DMS114 treated with DMSO at 0.1 percent for 48 hours (cell line): ENCODE measurements around the gene MALL.
"Not testable (repeated sequence)": the region's sequence is repeated elsewhere in the genome, so short reads cannot be mapped to it uniquely, and the experiment has no call there.

Experiments used
- DNase-seq: peaks from one replicate; lab custom pipeline; 2025; ENCODE audit not compliant: unreplicated experiment; lab: John Stamatoyannopoulos, UW

The MALL gene

GRCh38 chr2:110115291-110116032 is at the start of gene MALL:
TSS of gene MALL (minus strand) at chr2:110115822. CDS start at chr2:110115792, 30 bp downstream.
- DNase-seq: no peak

- DNase-seq: peak; percentile 15
Measured at GRCh38 chr2:110157153-110157793, 41.7 kb upstream of the MALL start.

- not testable (repeated sequence) for DNase-seq
Measured at GRCh38 chr2:110154828-110155227, 39.2 kb upstream of the MALL start.

GRCh38 chr2:110154188-110154587 is 38.6 kb upstream of the MALL start:
- not testable (repeated sequence) for DNase-seq

GRCh38 chr2:110153416-110153815 is 37.8 kb upstream of the MALL start:
- no peak for DNase-seq

GRCh38 chr2:110152943-110153342 is 37.3 kb upstream of the MALL start:
- DNase-seq: no peak

- no peak for DNase-seq
Measured at GRCh38 chr2:110149330-110150220, 34.0 kb upstream of the MALL start.

- DNase-seq: no peak
Measured at GRCh38 chr2:110146945-110147332, 31.3 kb upstream of the MALL start.

- no peak for DNase-seq
Measured at GRCh38 chr2:110146183-110146944, 30.7 kb upstream of the MALL start.

- no peak for DNase-seq
Measured at GRCh38 chr2:110143982-110144381, 28.4 kb upstream of the MALL start.

- no peak for DNase-seq
Measured at GRCh38 chr2:110140401-110140800, 24.8 kb upstream of the MALL start.

GRCh38 chr2:110134025-110134424 is 18.4 kb upstream of the MALL start:
- no peak for DNase-seq

GRCh38 chr2:110131166-110131565 is 15.5 kb upstream of the MALL start:
- DNase-seq: no peak

GRCh38 chr2:110130757-110131156 is 15.1 kb upstream of the MALL start:
- no peak for DNase-seq

GRCh38 chr2:110126906-110127305 is 11.3 kb upstream of the MALL start:
- no peak for DNase-seq

- DNase-seq: no peak
Measured at GRCh38 chr2:110126086-110126773, 10.6 kb upstream of the MALL start.

GRCh38 chr2:110124939-110125691 is 9.5 kb upstream of the MALL start:
- DNase-seq: no peak

GRCh38 chr2:110124038-110124825 is 8.6 kb upstream of the MALL start:
- no peak for DNase-seq

- no peak for DNase-seq
Measured at GRCh38 chr2:110121592-110121991, 6.0 kb upstream of the MALL start.
